H1 (cell line): Measurements from ENCODE around the gene MYRIP. TPM values are rescaled to one million over a fixed set of nuclear protein-coding genes. Genes with fewer than 3 reads are reported as not detected.

ENCODE experiments used
- CBX8 ChIP-seq: fragments of 300-800, 300-1000 bp; sonication (generic); IDR thresholded peaks from 2 replicates; pipeline ENCODE4 v1.7.1; 2016; ENCODE audit warnings: low read depth, low read length, borderline replicate concordance
- NANOG ChIP-seq: IDR thresholded peaks from 2 replicates; pipeline ENCODE4 v1.6.1; 2011; ENCODE audit warnings: low read length, low read depth, mild to moderate bottlenecking, inconsistent platforms; ENCODE audit not compliant: insufficient read depth, poor library complexity, severe bottlenecking
- TEAD4 ChIP-seq: IDR thresholded peaks from 2 replicates; pipeline ENCODE4 v1.6.1; 2012; ENCODE audit warnings: low read depth, low read length, inconsistent platforms, mixed read lengths
- polyA plus RNA-seq, 7 experiments: library from polyadenylated mRNA; depleted of rRNA in 3 of 7; stranded (reverse) in 5 of 7; unstranded in 2 of 7; fragments of >200 nt in 5 of 7; fragments of 200-250 nt in 2 of 7; gene quantifications; 1 replicate in 5 of 7; 2 replicates in 1 of 7; 4 replicates in 1 of 7; pipeline versions ENCODE4 v1.2.1 to v1.2.3, GENCODE V29; 2011 to 2013; ENCODE audit warnings: missing spikeins in 2 of 7, mixed read lengths in 2 of 7
- total RNA-seq: library from RNA; stranded (reverse); fragmentation: NEBNext Ultra II Directional; extraction: Animal tissue kit (Norgen Biotek cat#: 25700); gene quantifications from 2 replicates; pipeline ENCODE4 v1.2.1, GENCODE V29; 2021

Gene MYRIP
- total and polyA plus RNA-seq, 2 of the 8 experiments (the other 6 are each of a cell fraction or from before 2014, with no cell fraction given): 0.54 to 4.3 TPM

DNA sequence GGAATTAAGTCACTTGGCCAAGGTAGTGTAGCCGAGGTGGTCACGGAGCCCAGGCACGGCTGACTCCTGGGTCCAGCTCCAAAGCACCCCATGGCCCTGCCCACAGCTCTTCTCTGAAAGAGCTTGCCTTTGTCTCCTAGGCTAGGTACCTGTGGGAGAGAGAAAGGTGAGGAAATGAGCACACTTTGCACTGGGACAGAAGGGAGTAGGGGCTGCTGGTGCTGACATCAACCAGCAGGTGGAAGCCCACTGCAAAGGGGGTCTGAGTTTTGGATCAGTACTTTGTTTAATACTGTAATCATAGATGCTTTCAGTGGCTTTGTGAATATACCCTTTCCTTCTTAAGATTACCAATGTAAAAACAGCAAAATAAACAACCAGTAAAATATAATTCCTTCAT, 371.8 kb downstream of the MYRIP start (continued):
- TF ChIP-seq TEAD4 (no peak), NANOG (no peak), CBX8 (no peak)
